HG03045 (cell line): ENCODE data around the gene FBXO34.
"Not testable (repeated sequence)": the region's sequence is repeated elsewhere in the genome, so short reads cannot be mapped to it uniquely, and the experiment has no call there.

ENCODE experiments used
- ATAC-seq: cut with Tn5 transposase; IDR thresholded peaks from one replicate; pipeline ENCODE4 v1.9.1; 2021; ENCODE audit warnings: mild to moderate bottlenecking, moderate library complexity; ENCODE audit not compliant: unreplicated experiment

Gene FBXO34

GRCh38 chr14:55309761-55310365 is 38.6 kb downstream of the FBXO34 start:
- ATAC-seq, result no peak

GRCh38 chr14:55312379-55313030 is 41.3 kb downstream of the FBXO34 start:
- ATAC-seq, result not testable (repeated sequence)

- ATAC-seq, result no peak
These were observed 42.3 kb downstream of the FBXO34 start for GRCh38 chr14:55313480-55313879.

- no peak for ATAC-seq
These were observed 43.2 kb downstream of the FBXO34 start for GRCh38 chr14:55314449-55314848.

GRCh38 chr14:55316564-55316963 is 45.3 kb downstream of the FBXO34 start:
- ATAC-seq, result no peak

GRCh38 chr14:55317542-55318306 is 46.5 kb downstream of the FBXO34 start:
- ATAC-seq, result no peak

- no peak for ATAC-seq
These were observed 47.5 kb downstream of the FBXO34 start for GRCh38 chr14:55318694-55319093.

GRCh38 chr14:55323910-55324309 is 52.7 kb downstream of the FBXO34 start:
- no peak for ATAC-seq

GRCh38 chr14:55324812-55325211 is 53.6 kb downstream of the FBXO34 start:
- no peak for ATAC-seq

GRCh38 chr14:55327179-55327578 is 56.0 kb downstream of the FBXO34 start:
- peak; percentile 58 for ATAC-seq

GRCh38 chr14:55328317-55328716 is 57.1 kb downstream of the FBXO34 start:
- ATAC-seq, result no peak

GRCh38 chr14:55329999-55330710 is 58.9 kb downstream of the FBXO34 start:
- no peak for ATAC-seq

- no peak for ATAC-seq
These were observed 61.7 kb downstream of the FBXO34 start for GRCh38 chr14:55332654-55333570.

GRCh38 chr14:55333711-55334485 is 62.7 kb downstream of the FBXO34 start:
- no peak for ATAC-seq

- ATAC-seq, result no peak
These were observed 64.9 kb downstream of the FBXO34 start for GRCh38 chr14:55336162-55336561.

GRCh38 chr14:55336691-55337090 is 65.5 kb downstream of the FBXO34 start:
- ATAC-seq, result no peak

- ATAC-seq, result peak; percentile 84
These were observed 68.5 kb downstream of the FBXO34 start for GRCh38 chr14:55339770-55340169.

- ATAC-seq, result no peak
These were observed 69.3 kb downstream of the FBXO34 start for GRCh38 chr14:55340482-55340881.

- ATAC-seq, result no peak
These were observed 70.6 kb downstream of the FBXO34 start for GRCh38 chr14:55341781-55342180.
